NCI-H1105 treated with DMSO at 0.1 percent for 48 hours (cell line): ENCODE data around the gene PPP2R2C.

Experiments
- DNase-seq: peaks from one replicate; lab custom pipeline; 2025; lab: John Stamatoyannopoulos, UW

Gene PPP2R2C

DNA sequence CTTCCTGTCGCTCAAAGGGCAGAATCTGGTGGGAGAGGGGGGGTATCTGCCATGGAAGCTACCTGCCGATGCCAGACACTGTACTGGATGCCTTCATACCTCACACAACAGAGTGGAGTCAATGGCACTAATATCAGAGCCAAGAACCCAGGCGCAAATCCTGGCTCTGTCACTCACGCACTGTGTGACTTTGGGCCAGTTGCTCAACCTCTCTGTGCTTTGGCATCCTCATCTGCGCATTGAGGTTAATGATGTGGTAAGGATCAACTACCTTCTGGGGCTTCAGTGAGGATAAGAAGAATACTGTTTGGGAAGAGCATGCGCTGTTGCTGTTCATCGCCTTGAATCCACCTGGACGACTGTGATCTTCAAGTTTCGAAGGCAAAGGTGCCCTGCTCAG is 70.6 kb downstream of the PPP2R2C start:
- DNase-seq: no peak

DNA sequence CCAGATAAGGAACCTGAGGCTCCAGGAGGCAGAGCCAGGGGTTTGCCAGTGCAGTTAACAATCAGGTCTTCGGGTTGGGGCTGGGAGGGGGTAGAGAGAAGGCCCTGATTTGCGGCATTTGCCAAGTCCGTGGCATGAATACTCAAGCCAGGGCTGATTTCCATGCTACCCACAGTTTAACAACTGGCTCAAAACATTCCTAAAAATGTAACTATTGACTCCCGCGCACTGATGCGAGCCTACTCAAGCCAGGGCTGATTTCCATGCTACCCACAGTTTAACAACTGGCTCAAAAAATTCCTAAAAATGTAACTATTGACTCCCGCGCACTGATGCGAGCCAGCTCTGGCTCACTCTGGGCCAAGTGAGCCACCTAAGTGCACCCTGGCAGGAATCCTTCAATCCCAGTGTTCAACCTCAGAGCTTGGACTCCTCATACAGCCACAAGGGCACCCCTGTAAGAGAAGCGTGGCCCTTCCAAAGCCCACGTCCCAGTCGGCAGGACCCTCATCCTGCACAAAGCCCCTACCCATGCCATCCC is 75.6 kb downstream of the PPP2R2C start:
- no peak for DNase-seq

DNA sequence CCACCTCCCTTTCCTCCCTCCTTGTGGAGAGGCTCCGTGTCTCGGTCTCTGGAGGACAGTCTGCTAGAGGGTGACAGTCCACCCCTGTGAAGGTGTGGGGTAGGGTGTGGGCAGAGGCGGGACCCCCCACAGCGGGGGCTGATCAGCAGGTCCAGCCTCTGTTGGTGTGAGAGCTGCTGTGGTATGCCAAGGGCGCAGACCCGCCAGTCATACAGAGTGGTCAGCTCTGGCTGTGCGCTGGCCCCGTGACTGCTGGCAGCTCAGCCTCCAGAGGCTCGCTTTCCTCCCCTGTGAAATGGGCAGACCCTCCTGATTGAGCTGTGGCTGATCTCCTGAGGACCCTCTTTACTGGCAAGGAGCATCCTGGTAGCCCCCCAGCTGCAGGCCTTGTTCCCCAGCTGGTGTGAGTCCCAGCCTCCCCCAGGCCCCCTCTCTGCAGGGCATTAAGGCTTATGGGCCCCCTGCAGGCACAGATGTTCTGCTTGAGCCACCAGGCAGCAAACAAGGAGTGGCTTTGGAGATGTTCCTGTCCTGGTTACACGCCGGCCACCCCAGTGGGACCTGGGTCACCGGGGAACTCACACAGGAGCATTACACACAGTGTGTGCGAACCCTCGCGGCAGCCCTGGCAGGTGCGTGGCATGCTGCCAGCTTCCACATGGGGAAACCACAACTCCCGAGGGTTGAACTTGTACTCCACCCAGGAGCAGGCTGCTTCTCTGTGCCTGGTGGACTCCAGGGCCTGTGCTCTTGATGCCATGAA is 76.8 kb downstream of the PPP2R2C start:
- DNase-seq: no peak

DNA sequence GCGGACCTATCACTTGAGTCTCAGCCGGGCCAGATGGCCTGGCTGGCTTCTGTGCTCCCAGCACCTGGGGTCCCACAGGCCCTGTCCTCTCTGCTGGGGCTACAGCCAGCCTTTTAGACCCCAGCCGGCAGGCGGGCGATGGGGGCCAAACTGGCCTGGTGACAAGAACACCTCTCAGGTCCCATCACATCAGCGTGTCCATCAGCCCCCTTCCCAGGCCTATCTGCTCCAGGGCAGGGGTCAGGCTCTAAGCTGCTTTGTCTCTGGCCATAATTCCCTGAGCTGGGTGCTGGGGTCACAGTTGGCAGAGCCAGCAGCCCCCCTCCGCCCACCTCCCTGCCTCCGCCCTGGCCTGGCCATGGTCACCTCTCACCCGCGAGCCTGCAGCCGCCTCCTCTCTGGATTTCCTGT is 77.7 kb downstream of the PPP2R2C start:
- no peak for DNase-seq

DNA sequence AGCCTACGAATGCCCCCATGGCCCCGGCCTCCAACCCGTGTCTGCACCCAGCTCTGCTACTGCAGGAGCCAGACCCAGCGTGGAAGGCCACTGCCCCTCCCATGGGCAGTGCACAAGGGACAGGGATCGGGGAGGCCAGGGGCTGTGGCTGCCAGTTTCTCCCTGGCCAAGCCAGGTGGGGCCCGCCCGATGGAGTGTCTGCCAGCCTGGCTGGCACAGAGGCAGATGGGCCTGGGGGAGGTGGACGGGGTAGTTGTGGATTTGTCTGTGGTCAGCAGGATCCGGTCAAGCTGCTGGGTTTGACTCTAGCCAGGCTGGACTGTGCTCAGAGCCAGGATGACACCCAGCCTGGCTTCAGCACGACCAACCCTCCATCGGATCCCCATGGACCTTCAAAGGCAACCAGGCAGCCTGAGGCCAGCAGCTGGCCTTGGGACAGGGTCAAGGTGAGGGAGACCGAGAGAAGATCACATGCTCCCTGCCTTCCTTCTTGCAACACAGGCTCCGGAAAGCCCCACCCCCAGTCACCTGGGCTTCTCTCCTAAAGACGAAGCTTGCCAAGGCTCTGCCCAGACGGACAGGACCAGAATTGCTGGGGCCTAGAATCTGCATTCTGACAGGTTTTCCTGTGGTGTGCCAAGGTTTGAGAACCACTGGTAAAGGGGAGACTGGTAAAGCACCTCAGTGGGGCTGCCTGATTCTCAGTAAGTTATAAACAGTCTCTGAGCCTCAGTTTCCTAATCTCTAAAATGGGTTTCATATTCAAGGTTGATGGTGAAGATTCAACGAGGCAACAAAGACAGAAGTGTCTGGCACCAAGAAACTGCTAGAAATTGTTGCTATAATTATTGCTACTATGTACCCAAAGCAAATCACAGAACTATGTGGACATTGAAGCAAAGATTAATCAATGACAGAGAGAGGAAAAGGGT is 78.6 kb downstream of the PPP2R2C start:
- DNase-seq: no peak

DNA sequence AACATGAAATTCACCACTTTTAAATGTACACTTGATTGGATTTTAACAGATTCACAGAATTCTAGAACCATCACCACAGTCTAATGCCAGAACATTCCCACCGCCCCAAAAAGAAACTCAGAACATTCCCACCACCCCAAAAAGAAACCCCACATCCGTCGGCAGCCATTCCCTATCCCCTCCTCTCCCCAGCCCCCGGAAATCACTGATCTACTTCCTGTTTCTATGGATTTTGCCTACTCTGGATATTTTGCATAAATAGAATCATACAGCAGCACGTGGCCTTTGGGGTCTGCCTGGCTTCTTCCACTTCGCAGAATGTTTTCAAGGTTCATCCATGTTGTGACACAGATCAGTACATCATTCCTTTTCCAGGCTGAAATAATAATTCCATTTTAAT is 79.3 kb downstream of the PPP2R2C start:
- DNase-seq: no peak

DNA sequence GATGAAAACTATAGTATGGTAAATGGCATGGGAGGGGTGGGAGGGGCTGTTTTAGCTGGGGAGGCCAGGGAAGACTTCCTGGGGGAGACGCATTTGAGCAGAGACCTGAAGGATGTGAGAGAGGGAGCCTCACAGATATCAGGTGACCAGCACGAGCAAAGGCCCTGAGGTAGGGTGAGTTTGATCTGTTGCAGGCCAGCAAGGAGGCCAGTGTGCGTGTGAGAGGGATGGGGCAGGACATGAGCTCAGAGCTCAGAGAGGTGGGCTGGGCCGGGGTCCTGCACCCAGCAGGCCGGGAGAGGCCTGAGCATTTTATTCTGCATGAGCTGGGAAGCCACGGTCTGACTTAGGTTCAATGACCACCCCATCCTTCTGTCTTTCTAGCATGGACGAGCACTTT is 80.0 kb downstream of the PPP2R2C start:
- no peak for DNase-seq

DNA sequence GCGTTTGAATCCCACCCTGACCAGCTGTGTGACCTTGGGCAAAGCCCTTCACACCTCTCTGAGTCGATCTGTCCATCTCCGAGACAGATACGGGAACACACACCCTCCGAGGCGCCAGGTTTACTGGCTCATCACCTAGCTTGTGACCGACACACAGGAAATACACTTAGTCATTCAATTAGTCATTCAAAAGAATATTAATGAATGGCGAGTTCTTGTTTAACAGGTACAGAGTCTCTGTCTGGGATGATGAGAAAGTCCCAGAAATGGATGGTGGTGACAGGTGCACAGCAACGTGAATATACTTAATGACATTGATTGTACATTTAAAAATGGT is 80.6 kb downstream of the PPP2R2C start:
- no peak for DNase-seq

DNA sequence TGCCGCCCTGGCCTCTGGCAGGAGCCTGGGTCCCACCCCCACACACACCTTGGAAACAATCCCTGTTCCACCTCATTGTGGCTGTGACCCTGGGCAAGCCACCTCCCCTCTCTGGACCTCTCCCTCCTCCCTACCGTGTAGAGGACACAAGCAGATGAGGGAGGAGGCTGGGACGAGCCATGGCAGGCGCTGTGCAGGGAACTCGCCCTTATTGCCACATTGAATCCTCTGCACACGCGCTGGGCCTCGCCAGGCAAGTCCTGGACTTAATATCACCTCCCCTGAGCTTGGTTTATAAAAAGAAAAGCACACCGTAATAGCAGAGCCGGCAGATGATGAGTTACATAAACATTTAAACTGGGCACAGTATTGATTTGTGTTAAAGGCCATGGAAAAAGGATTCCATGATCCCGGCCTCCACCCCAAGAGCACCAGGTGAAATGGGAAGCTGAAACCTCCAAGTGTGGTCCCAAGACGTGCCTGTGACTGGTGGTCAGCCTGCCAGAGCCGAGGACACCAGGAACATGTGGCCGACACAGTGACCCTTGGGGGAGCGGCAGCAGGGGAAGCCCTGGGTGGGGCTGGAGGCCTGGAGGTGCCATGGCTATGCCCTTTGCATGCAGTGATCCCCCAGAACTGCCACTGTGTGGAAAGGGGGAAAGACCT is 81.1 kb downstream of the PPP2R2C start:
- DNase-seq: no peak

DNA sequence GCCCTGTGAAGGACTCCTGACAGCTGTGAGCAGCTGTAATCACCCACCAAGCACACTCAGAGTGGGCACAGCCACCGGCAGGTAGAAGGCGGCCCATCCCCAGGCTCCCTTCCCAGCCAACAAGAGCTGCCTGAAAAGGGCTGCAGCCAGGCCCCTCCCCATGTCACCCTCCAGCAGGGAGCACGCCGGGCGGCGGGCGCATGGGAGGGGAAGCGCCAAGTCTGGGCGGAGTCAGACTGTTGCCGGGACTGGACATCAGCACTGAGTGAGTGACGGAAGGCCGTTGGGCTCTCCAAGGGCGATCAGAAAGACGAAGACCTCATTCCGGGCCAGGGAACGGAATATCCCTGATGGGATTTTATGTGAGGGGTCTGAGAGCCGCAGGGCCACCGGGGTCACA is 82.1 kb downstream of the PPP2R2C start:
- DNase-seq: no peak

DNA sequence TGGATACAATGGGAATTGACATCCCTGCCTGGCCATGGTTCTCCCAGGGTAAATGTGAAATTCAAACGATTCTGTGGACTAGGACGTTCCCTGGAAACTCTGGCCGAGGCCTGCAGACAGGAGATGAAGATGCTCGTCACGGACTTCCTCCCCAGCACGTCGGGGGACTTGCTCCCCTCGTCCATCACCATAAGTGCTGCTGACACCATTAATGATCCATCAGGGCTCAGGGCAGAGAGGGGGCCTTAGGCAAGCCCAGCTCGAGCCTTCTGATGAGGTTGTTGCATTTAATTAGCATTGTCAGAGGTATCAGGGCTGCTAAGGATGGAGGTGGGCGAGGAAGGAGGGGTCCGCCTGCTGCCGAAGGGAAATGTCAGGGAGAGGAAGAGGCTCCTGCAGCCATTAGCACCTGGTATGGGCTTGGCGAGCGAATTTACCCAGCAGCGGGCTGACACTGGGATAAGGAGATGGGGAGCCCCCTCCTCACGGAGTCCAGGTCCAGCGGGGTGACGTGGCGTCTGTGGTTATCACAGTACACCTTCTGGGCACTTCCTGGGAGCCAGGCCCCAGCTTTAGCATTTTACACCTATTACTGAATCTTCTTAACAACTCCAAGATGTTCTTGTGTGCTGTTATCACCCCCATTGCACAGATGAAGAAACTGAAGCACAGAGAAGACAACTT is 83.1 kb downstream of the PPP2R2C start:
- DNase-seq: no peak

DNA sequence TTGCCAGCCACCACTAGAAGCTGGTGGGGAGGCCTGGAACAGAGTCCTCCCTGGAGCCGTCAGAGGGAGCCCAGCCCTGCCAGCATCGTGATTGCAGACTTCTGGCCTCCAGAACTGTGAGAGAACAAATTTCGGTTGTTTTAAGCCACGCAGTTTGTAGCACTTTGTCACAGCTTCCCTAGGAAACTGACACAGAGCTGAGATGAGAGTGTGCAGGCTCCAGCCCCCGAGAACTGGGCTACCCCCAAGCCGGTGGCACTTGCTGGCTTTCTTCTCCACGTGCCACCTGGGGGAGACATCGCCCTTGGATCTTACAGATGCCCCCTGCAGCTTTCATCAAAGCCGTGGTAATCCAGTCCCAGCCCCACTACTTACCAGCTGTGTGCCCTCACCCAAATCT is 83.7 kb downstream of the PPP2R2C start:
- DNase-seq: no peak

DNA sequence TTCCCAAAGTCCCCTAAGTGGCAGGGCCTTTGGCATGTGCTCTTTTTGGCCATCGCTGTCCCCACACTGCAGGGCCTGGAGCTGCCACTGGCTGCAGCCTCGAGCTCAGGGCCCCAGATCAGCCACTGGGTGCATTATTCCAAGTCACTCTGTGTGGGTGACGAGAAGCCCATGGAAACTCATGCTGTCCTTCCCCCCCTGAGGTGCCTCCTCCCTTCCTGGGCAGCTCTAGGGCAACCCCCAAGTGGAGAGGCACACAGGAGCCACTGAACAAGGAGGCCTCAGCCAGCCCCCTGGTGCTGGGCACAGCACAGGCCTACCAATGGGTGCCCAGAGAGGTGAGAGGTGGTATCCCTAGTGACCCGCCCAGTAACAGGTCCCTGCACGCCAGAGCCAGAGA is 84.5 kb downstream of the PPP2R2C start:
- DNase-seq: no peak

DNA sequence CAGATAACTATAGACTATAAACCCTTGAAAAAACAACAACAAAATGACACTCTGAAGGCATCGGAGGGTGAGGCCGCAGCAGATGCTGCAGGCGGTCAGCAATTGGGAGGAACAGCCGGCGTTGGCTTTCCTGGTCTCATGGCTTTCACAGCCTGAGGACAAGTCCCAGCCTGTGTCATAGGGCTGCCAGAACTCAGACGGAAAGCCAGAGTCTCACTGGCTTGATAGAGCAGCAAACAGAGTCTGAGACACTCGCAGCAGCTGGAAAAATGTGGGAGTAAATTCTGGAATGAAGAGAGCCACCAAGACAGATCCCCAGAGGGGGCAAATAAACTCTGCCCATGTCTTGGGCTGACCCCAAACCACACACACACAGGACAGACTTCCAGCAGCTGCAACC is 86.3 kb downstream of the PPP2R2C start:
- DNase-seq: no peak

DNA sequence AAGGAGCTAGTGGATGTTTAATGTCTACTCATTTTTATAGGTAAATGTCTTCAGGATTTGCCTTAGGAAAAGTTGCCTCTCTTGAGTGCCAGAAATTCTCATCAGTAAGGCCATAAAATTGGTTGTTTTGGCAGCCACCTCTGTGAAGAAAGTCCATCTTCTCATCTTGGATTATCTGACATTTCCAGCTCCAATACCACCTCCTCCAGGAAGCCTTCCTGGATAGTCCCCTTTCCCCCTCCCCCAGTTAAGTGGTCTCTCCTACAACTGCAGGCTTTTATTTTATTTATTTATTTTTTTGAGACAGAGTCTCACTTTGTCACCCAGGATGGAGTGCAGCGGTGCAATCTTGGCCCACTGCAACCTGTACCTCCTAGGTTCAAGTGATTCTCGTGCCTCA is 87.1 kb downstream of the PPP2R2C start:
- DNase-seq: no peak

DNA sequence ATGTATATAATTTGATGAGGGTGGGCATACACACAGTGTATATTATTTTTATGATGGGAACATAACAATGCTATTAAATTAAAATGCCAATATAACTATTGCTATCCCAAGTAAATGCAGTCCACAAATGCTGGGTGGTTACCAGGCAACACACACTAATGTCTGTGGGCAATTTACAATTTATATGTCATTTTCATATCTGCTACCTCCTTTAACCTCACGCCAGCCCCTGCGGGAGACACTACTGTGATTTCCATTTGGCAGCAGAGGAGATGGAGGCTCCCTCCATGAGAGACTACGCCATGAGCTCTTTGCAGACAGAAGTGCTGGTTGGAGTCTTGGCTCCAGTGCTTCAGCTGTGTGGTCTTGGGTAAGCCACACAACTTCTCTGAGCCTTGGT is 87.9 kb downstream of the PPP2R2C start:
- DNase-seq: no peak

DNA sequence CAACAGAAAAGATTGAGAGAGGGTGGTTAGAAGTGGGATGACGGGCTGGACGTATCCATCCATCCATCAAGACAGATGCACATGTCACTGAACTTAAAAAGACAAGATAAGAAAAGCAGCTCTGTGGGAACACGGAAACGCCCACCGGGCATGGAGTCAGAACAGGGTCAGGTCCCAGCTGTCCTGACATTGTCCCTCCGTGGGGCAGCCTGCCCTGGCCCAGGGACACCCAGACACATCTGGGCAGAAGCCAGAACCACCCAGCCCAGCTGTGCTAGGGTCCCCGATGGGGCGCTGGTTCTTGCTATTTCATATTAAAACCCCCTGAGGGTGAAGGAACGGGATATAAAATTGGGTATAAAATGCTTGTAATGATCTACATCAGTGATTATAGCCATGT is 88.5 kb downstream of the PPP2R2C start:
- DNase-seq: no peak

DNA sequence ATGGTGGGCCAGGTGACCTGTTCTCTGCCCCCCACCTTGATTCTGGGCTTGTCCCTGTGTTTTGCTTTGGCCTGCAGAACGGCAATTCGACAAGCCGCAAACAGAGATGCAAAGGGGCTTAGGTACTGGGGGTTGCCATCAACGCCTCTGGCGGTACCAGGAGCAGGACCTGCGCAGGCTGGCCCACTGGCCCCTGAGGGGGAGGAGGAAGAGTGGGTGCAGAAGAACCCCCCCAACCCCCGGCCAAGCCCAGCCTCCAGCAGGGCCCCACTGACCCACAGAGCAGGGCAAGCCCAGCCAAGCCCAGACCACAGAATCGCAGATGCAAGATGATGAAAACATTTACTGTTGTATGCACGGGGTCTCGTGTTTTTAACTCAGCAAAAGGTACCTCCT is 89.4 kb downstream of the PPP2R2C start:
- no peak for DNase-seq

DNA sequence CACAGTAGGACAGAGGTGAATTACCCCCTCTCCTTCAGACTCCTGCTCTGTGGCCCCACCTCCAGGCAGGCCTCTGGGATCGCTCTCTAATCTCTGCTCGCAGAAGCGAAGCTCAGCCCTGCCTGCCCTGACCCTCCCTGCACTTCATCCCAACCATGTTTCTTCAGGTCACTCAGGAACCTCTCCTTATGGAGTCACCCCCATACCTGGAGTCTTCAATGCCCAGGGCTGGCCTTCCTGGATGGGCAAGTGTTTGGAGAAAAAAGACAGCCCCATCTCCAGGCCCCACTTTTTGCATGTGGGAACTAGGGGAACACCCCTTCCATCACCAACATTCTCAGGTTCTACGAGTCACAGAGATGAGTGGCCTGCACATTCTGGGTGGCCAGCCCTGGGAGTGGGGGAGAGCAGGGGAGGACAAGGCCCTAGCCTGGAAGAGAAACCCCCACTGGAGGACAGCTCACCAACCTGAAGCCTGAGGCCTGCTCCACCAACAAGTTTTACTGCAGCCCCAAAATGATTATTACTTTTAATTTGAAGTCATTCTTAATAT is 90.8 kb downstream of the PPP2R2C start:
- no peak for DNase-seq

DNA sequence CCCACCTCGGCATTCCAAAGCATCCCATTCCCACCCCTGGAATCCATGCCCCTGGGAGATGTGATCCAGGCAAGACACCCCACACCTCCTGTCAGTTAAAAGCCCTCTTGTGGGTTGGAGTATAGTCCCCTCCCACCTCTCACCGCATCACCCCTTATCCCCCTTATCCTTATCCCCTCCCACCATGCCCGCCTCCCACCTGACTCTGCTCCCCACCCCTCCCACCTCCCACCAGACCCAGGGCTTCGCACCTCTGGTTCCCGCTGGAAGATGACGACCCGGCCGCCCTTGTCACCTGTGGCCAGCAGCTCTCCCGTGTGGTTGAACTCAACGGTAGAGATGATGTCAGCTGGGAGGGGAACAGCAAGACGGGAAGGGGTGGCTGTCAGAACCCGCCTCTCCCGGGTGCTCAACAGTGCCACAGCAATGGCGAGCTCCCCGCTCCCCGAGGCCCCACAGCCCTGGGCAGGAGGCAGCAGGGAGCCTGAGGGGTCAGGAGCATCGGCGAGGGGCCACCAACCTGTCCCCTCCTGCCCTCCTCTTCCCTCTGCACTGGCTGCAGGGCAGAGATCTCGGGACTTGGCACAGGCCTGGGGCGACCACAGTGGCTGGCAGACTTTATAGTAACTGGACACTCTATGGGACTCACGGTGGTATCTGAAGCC is 91.5 kb downstream of the PPP2R2C start:
- no peak for DNase-seq
